Measurements from ENCODE around the gene ACTL9.
"Not testable (repeated sequence)": the region's sequence is repeated elsewhere in the genome, so short reads cannot be mapped to it uniquely, and the experiment has no call there.

The ACTL9 gene, protein sequence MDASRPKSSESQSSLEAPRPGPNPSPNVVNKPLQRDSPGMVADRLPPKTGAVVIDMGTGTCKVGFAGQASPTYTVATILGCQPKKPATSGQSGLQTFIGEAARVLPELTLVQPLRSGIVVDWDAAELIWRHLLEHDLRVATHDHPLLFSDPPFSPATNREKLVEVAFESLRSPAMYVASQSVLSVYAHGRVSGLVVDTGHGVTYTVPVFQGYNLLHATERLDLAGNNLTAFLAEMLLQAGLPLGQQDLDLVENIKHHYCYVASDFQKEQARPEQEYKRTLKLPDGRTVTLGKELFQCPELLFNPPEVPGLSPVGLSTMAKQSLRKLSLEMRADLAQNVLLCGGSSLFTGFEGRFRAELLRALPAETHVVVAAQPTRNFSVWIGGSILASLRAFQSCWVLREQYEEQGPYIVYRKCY

DNA sequence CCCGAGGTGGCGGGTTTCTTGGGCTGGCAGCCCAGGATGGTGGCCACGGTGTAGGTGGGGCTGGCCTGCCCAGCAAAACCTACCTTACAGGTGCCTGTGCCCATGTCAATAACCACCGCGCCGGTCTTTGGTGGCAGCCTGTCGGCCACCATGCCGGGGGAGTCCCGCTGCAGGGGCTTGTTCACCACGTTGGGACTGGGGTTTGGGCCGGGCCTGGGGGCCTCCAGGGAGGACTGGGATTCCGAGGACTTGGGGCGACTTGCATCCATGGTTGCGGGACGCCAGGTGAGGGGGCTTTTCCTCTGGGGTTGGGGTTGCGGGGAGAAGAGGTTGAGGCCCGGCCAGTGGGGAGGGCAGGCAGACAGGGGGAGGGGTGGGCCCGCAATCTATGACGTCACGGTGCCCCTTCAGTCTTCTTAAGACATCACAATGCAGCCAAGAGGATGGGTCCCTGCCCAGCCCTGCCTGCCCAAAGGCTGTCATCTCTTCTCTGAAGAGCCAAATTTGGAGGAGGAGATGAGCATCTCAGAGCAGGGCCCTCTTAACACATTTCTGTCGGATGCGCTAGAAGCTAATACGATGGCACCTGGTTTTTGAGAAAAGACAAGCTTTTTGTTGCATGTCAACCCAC is at the start of gene ACTL9:
Gene ACTL9 (minus strand): TSS at position 363 of the 631 bp plus-strand sequence. CDS start 94 bp downstream, at position 269.
- Histone ChIP-seq H3K9me3 (ENCODE audit: control insufficient read depth in 1 of 2, low read length in 2 of 2) (no peaks in the 10 kb centered on the region), H3K27ac (ENCODE audit: low read depth, low read length) (no peak within 1 kb of the TSS), H3K4me3 (ENCODE audit: low read depth in 1 of 2, low read length in 2 of 2) (no peak within 1 kb of the TSS), H3K4me1 (ENCODE audit: control insufficient read depth in 1 of 2, insufficient read depth in 2 of 2, low read length in 2 of 2) (no peaks in the 10 kb centered on the region), H3K27me3 (ENCODE audit: control insufficient read depth in 1 of 2, insufficient read depth in 2 of 2, low read length in 2 of 2) (no peaks in the 10 kb centered on the region), H3K9ac (ENCODE audit: low read depth in 1 of 2, low read length in 2 of 2) (no peak within 1 kb of the TSS), H3K36me3 (ENCODE audit: control insufficient read depth in 1 of 2, insufficient read depth in 2 of 2, low read length in 2 of 2) (no peaks in the 10 kb centered on the region)

DNA sequence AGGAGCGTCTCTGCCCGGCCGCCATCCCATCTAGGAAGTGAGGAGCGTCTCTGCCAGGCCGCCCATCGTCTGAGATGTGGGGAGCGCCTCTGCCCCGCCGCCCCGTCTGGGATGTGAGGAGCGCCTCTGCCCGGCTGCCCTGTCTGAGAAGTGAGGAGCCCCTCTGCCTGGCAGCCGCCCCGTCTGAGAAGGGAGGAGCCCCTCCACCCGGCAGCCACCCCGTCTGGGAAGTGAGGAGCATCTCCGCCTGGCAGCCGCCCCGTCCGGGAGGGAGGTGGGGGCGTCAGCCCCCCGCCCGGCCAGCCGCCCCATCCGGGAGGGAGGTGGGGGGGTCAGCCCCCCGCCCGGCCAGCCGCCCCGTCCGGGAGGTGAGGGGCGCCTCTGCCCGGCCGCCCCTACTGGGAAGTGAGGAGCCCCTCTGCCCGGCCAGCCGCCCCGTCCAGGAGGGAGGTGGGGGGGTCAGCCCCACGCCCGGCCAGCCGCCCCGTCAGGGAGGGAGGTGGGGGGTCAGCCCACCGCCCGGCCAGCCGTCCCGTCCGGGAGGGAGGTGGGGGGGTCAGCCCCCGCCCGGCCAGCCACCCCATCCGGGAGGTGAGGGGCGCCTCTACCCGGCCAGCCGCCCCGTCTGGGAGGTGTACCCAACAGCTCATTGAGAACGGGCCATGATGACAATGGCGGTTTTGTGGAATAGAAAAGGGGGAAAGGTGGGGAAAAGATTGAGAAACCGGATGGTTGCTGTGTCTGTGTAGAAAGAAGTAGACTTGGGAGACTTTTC is 40.9 kb upstream of the ACTL9 start:
- H3K9ac ChIP-seq (ENCODE audit: low read depth in 1 of 2, low read length in 2 of 2); H3K4me1 ChIP-seq (ENCODE audit: control insufficient read depth in 1 of 2, insufficient read depth in 2 of 2, low read length in 2 of 2); H3K27ac ChIP-seq (ENCODE audit: low read depth, low read length); H3K27me3 ChIP-seq (ENCODE audit: control insufficient read depth in 1 of 2, insufficient read depth in 2 of 2, low read length in 2 of 2); H3K9me3 ChIP-seq (ENCODE audit: control insufficient read depth in 1 of 2, low read length in 2 of 2); H3K36me3 ChIP-seq (ENCODE audit: control insufficient read depth in 1 of 2, insufficient read depth in 2 of 2, low read length in 2 of 2); H3K4me3 ChIP-seq (ENCODE audit: low read depth in 1 of 2, low read length in 2 of 2): not testable (repeated sequence)

DNA sequence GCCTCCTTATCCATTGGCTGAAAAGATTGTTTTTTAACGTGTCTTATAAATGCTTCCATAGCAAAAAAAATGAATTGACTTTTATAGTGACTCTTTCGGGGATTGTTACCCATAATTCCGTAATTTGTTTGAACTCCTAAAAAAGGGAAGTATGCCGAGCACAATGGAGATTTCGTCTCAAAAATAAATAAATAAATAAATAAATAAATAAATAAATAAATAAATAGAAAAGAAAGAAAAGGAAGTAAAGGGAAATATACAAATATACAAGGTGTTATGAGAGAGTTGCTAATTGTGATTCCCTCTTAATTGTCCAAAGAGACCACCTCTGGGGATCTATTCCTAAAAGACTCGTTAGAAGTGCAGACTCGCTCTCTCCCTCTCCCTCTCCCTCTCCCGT is 39.8 kb upstream of the ACTL9 start:
- Histone ChIP-seq H3K4me1 (ENCODE audit: control insufficient read depth in 1 of 2, insufficient read depth in 2 of 2, low read length in 2 of 2) (no peaks in the 10 kb centered on the region), H3K9ac (ENCODE audit: low read depth in 1 of 2, low read length in 2 of 2) (no peak overlapping the region), H3K27ac (ENCODE audit: low read depth, low read length) (no peak overlapping the region), H3K27me3 (ENCODE audit: control insufficient read depth in 1 of 2, insufficient read depth in 2 of 2, low read length in 2 of 2) (no peaks in the 10 kb centered on the region), H3K9me3 (ENCODE audit: control insufficient read depth in 1 of 2, low read length in 2 of 2) (no peaks in the 10 kb centered on the region), H3K36me3 (ENCODE audit: control insufficient read depth in 1 of 2, insufficient read depth in 2 of 2, low read length in 2 of 2) (no peaks in the 10 kb centered on the region), H3K4me3 (ENCODE audit: low read depth in 1 of 2, low read length in 2 of 2) (no peak overlapping the region)

DNA sequence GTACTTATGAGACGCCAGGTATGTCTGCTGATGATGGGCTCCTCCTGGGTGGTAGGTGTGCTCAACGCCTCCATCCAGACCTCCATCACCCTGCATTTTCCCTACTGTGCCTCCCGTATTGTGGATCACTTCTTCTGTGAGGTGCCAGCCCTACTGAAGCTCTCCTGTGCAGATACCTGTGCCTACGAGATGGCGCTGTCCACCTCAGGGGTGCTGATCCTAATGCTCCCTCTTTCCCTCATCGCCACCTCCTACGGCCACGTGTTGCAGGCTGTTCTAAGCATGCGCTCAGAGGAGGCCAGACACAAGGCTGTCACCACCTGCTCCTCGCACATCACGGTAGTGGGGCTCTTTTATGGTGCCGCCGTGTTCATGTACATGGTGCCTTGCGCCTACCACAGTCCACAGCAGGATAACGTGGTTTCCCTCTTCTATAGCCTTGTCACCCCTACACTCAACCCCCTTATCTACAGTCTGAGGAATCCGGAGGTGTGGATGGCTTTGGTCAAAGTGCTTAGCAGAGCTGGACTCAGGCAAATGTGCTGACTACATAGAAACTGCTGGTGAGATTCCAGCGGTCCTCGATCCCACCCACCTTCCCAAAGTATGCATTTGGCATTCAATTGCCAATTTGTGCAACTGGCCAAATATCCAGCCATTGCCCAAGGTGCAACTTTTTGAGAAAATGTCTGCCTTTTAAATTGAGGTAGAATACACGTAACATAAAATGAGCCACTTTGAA is 33.0 kb upstream of the ACTL9 start:
- no peak overlapping the region for H3K4me3 ChIP-seq (ENCODE audit: low read depth in 1 of 2, low read length in 2 of 2)
- H3K4me1 ChIP-seq (ENCODE audit: control insufficient read depth in 1 of 2, insufficient read depth in 2 of 2, low read length in 2 of 2): no peaks in the 10 kb centered on the region
- peaks cover 0 to 5% of the 10 kb centered on the region in 2 donors for H3K9me3 ChIP-seq (ENCODE audit: control insufficient read depth in 1 of 2, low read length in 2 of 2)
- H3K27me3 ChIP-seq (ENCODE audit: control insufficient read depth in 1 of 2, insufficient read depth in 2 of 2, low read length in 2 of 2): no peaks in the 10 kb centered on the region
- no peak overlapping the region for H3K27ac ChIP-seq (ENCODE audit: low read depth, low read length)
- H3K9ac ChIP-seq (ENCODE audit: low read depth in 1 of 2, low read length in 2 of 2): no peak overlapping the region
- H3K36me3 ChIP-seq (ENCODE audit: control insufficient read depth in 1 of 2, insufficient read depth in 2 of 2, low read length in 2 of 2): no peaks in the 10 kb centered on the region

DNA sequence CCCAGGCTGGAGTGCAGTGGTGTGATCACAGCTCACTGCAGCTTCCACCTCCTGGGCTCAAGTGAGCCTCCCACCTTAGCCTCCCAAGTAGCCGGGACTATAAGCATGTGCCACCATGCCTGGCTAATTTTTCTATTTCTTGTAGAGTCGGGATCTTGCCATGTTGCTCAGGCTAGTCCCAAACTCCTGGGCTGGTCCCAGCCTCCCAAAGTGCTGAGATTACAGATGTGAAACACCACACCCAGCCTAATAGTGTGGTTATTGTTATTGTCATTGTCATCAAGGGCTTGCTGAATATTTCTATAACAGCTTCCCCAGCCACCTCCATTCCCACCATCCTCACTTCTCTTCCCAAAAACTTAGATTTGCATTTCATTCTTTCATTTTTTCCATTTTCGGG is 25.7 kb upstream of the ACTL9 start:
- Histone ChIP-seq H3K9me3 (ENCODE audit: control insufficient read depth in 1 of 2, low read length in 2 of 2) (no peaks in the 10 kb centered on the region), H3K36me3 (ENCODE audit: control insufficient read depth in 1 of 2, insufficient read depth in 2 of 2, low read length in 2 of 2) (no peaks in the 10 kb centered on the region), H3K27ac (ENCODE audit: low read depth, low read length) (no peak overlapping the region), H3K9ac (ENCODE audit: low read depth in 1 of 2, low read length in 2 of 2) (no peak overlapping the region), H3K4me3 (ENCODE audit: low read depth in 1 of 2, low read length in 2 of 2) (no peak overlapping the region), H3K4me1 (ENCODE audit: control insufficient read depth in 1 of 2, insufficient read depth in 2 of 2, low read length in 2 of 2) (no peaks in the 10 kb centered on the region), H3K27me3 (ENCODE audit: control insufficient read depth in 1 of 2, insufficient read depth in 2 of 2, low read length in 2 of 2) (no peaks in the 10 kb centered on the region)

DNA sequence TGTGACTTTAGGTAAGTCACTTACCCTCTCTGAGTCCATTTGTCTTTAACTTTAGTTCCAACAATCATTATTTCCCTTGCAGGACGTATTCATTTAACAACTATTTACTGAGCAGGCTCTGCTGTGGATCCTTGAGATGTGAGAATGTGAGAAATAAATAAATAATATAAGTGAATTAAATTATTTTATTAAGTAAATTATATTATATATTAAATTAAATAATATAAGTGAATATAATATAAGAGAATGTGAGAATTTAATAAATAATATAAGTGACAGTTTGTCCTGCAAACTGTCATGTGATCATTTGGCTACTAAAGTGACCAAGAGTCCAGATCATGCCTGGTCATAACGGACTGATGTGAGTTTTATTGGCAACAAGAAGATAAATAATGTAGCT is 23.4 kb upstream of the ACTL9 start:
- Histone ChIP-seq H3K36me3 (ENCODE audit: control insufficient read depth in 1 of 2, insufficient read depth in 2 of 2, low read length in 2 of 2) (no peaks in the 10 kb centered on the region), H3K4me1 (ENCODE audit: control insufficient read depth in 1 of 2, insufficient read depth in 2 of 2, low read length in 2 of 2) (no peaks in the 10 kb centered on the region), H3K9me3 (ENCODE audit: control insufficient read depth in 1 of 2, low read length in 2 of 2) (no peaks in the 10 kb centered on the region), H3K27me3 (ENCODE audit: control insufficient read depth in 1 of 2, insufficient read depth in 2 of 2, low read length in 2 of 2) (no peaks in the 10 kb centered on the region), H3K4me3 (ENCODE audit: low read depth in 1 of 2, low read length in 2 of 2) (no peak overlapping the region), H3K27ac (ENCODE audit: low read depth, low read length) (no peak overlapping the region), H3K9ac (ENCODE audit: low read depth in 1 of 2, low read length in 2 of 2) (no peak overlapping the region)

DNA sequence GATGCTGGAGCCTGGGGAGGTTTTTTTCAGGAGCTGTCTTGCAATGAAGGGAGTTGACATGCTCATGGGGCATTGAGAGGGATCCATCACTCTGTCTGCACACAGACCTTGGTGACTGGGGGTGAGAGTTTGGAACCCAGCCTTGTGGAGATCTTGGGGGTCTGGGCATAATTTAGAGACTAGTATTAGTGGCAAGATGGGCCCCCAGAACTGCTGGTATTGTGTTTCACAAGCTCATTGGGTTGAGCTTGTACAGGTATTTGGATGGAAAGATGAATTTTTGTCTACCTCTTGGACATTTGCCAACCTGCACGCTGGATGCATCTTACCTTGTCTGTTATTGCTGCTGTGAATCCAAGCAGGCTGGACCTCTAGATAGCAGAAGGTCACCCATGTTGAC is 22.7 kb upstream of the ACTL9 start, which contains the start of gene OR2Z1:
Gene OR2Z1 (plus strand): TSS at position 301 of the 400 bp plus-strand sequence. CDS start 9,395 bp downstream, outside the sequence.
- Histone ChIP-seq H3K9me3 (ENCODE audit: control insufficient read depth in 1 of 2, low read length in 2 of 2) (no peaks in the 10 kb centered on the region), H3K27ac (ENCODE audit: low read depth, low read length) (no peak within 1 kb of the TSS), H3K9ac (ENCODE audit: low read depth in 1 of 2, low read length in 2 of 2) (no peak within 1 kb of the TSS), H3K4me1 (ENCODE audit: control insufficient read depth in 1 of 2, insufficient read depth in 2 of 2, low read length in 2 of 2) (no peaks in the 10 kb centered on the region), H3K27me3 (ENCODE audit: control insufficient read depth in 1 of 2, insufficient read depth in 2 of 2, low read length in 2 of 2) (no peaks in the 10 kb centered on the region), H3K4me3 (ENCODE audit: low read depth in 1 of 2, low read length in 2 of 2) (no peak within 1 kb of the TSS), H3K36me3 (ENCODE audit: control insufficient read depth in 1 of 2, insufficient read depth in 2 of 2, low read length in 2 of 2) (no peaks in the 10 kb centered on the region)

DNA sequence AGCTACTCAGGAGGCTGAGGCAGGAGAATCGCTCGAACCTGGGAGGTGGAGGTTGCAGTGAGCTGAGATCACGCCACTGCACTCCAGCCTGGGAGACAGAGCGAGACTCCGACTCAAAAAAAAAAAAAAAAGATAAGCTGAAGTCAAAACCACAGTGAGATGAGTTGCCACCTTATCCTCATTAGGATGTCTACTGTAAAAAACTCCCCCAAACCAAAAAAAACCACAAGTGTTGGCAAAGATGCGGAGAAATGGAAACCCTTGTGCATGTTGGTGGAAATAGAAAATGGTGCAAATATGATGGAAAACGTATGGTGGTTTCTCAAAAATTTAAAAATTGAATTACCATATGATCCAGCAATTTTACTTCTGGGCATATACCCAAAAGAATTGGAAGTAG is 11.7 kb upstream of the ACTL9 start:
- not testable (repeated sequence) for H3K27ac ChIP-seq (ENCODE audit: low read depth, low read length); H3K9ac ChIP-seq (ENCODE audit: low read depth in 1 of 2, low read length in 2 of 2); H3K9me3 ChIP-seq (ENCODE audit: control insufficient read depth in 1 of 2, low read length in 2 of 2); H3K4me1 ChIP-seq (ENCODE audit: control insufficient read depth in 1 of 2, insufficient read depth in 2 of 2, low read length in 2 of 2); H3K4me3 ChIP-seq (ENCODE audit: low read depth in 1 of 2, low read length in 2 of 2); H3K27me3 ChIP-seq (ENCODE audit: control insufficient read depth in 1 of 2, insufficient read depth in 2 of 2, low read length in 2 of 2); H3K36me3 ChIP-seq (ENCODE audit: control insufficient read depth in 1 of 2, insufficient read depth in 2 of 2, low read length in 2 of 2)

DNA sequence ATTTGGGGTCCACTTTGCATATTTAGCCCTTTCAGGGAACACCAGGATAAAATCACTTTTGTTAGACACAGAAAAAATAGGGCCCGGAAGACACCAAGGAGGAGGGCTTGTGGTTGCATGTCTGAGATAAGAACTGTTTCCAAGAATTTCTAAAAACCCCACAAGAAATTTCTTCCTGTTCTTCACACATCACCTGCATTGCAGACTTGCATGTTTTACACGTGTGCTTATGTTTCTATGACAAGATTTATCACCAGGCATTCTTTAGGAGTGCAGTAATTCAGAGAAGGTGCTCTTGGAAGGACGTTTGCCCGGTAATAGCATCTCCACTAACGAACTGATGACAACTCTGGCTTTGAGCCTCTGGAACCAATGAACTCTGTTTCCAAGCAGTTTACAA is 7.1 kb upstream of the ACTL9 start:
- Histone ChIP-seq H3K36me3 (ENCODE audit: control insufficient read depth in 1 of 2, insufficient read depth in 2 of 2, low read length in 2 of 2) (no peaks in the 10 kb centered on the region), H3K27ac (ENCODE audit: low read depth, low read length) (no peak overlapping the region), H3K9me3 (ENCODE audit: control insufficient read depth in 1 of 2, low read length in 2 of 2) (no peaks in the 10 kb centered on the region), H3K27me3 (ENCODE audit: control insufficient read depth in 1 of 2, insufficient read depth in 2 of 2, low read length in 2 of 2) (no peaks in the 10 kb centered on the region), H3K4me3 (ENCODE audit: low read depth in 1 of 2, low read length in 2 of 2) (no peak overlapping the region), H3K9ac (ENCODE audit: low read depth in 1 of 2, low read length in 2 of 2) (no peak overlapping the region), H3K4me1 (ENCODE audit: control insufficient read depth in 1 of 2, insufficient read depth in 2 of 2, low read length in 2 of 2) (no peaks in the 10 kb centered on the region)

Data from duodenal mucosa (tissue), 2 donors.